OCI-LY1 (cell line): ENCODE results near the gene EXOC6B.

Source experiments
- H2AFZ ChIP-seq: fragments of 200-600 bp; sonication (generic), shearing (Covaris generic); 2 replicates; pipeline ENCODE4 v1.6.0; 2014; ENCODE audit warnings: antibody characterized with exemption, mild to moderate bottlenecking, low read length
- H3F3A ChIP-seq: fragments of 200-600 bp; sonication (generic), shearing (Covaris generic); 2 replicates; pipeline ENCODE4 v1.6.0; 2014; ENCODE audit warnings: mild to moderate bottlenecking, antibody characterized with exemption, low read length, moderate library complexity; ENCODE audit not compliant: insufficient read depth
- H3K27ac ChIP-seq: fragments of 200-600 bp; sonication (generic); 2 replicates; pipeline ENCODE4 v1.5.1; 2014; ENCODE audit warnings: low read length, mixed run types, mild to moderate bottlenecking, low read depth; ENCODE audit not compliant: poor library complexity, severe bottlenecking
- H3K27me3 ChIP-seq: fragments of 200-600 bp; sonication (generic); 2 replicates; pipeline ENCODE4 v1.6.0; 2014; ENCODE audit warnings: antibody characterized with exemption, mild to moderate bottlenecking, low read length, moderate library complexity; ENCODE audit not compliant: insufficient read depth
- H3K36me3 ChIP-seq: fragments of 200-600 bp; sonication (generic); 2 replicates; pipeline ENCODE4 v1.6.1; 2014; ENCODE audit warnings: mild to moderate bottlenecking, antibody characterized with exemption, low read length, moderate library complexity, mixed read lengths; ENCODE audit not compliant: insufficient read depth
- H3K4me1 ChIP-seq: fragments of 200-600 bp; sonication (generic); 2 replicates; pipeline ENCODE4 v1.5.1; 2014; ENCODE audit warnings: mild to moderate bottlenecking, low read length, moderate library complexity; ENCODE audit not compliant: insufficient read depth, severe bottlenecking
- H3K4me2 ChIP-seq: fragments of 200-600 bp; sonication (generic), shearing (Covaris generic); 2 replicates; pipeline ENCODE4 v1.6.1; 2014; ENCODE audit warnings: low read length
- H3K4me3 ChIP-seq: fragments of 200-600 bp; sonication (generic); 2 replicates; pipeline ENCODE4 v1.5.1; 2014; ENCODE audit warnings: low read length, low read depth, mild to moderate bottlenecking, mixed read lengths; ENCODE audit not compliant: poor library complexity, severe bottlenecking
- H3K79me2 ChIP-seq: fragments of 200-600 bp; shearing (Covaris generic); 2 replicates; pipeline ENCODE4 v1.6.1; 2016; ENCODE audit warnings: mixed run types, low read length, mixed read lengths; ENCODE audit not compliant: insufficient read depth
- H3K9ac ChIP-seq: fragments of 200-600 bp; sonication (generic), shearing (Covaris generic); 2 replicates; pipeline ENCODE4 v1.6.1; 2014; ENCODE audit warnings: mild to moderate bottlenecking, low read length, mixed read lengths
- H3K9me2 ChIP-seq: fragments of 200-600 bp; sonication (generic), shearing (Covaris generic); 2 replicates; pipeline ENCODE4 v1.6.1; 2014; ENCODE audit warnings: low read depth, mild to moderate bottlenecking, low read length, mixed read lengths
- H3K9me3 ChIP-seq: fragments of 200-600 bp; shearing (Covaris generic); 2 replicates; pipeline ENCODE4 v1.6.1; 2014; ENCODE audit warnings: low read length, mixed read lengths
- H4K20me1 ChIP-seq: fragments of 200-600 bp; sonication (generic), shearing (Covaris generic); 2 replicates; pipeline ENCODE4 v1.6.0; 2016; ENCODE audit warnings: mild to moderate bottlenecking, low read length; ENCODE audit not compliant: insufficient read depth
- EZH2 ChIP-seq: fragments of 200-600 bp; sonication (generic), shearing (Covaris generic); IDR thresholded peaks from 2 replicates; pipeline ENCODE4 v1.8.0; 2017; ENCODE audit warnings: borderline replicate concordance, mixed run types, mild to moderate bottlenecking, antibody characterized with exemption, low read length, moderate library complexity, mixed read lengths
- TF ChIP-seq, protein P1 (sequence below): fragments of 200-600 bp; sonication (generic), shearing (Covaris generic); IDR thresholded peaks from 2 replicates; pipeline ENCODE4 v1.5.1; 2017; ENCODE audit warnings: mild to moderate bottlenecking, antibody characterized with exemption, low read length, moderate library complexity, mixed read lengths

The EXOC6B gene

DNA sequence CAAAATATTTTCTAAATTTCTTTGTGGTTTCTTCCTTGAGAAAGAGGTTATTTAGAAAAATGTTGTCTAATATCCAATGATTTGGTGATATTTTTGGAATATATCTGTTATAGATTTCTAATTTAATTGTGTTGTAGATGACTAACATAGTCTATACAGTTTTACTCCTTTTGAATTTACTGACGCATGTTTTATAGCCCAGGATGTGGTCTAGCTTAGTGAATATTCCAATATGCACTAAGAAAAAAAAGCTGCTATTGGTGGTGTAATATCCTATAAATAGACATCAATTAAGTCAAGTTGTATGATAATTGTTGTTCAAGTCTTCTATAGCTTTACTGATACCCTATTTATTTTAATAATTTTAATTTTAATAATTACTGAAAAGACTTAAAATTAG, 437.6 kb downstream of the EXOC6B start:
- TF ChIP-seq, protein P1, sequence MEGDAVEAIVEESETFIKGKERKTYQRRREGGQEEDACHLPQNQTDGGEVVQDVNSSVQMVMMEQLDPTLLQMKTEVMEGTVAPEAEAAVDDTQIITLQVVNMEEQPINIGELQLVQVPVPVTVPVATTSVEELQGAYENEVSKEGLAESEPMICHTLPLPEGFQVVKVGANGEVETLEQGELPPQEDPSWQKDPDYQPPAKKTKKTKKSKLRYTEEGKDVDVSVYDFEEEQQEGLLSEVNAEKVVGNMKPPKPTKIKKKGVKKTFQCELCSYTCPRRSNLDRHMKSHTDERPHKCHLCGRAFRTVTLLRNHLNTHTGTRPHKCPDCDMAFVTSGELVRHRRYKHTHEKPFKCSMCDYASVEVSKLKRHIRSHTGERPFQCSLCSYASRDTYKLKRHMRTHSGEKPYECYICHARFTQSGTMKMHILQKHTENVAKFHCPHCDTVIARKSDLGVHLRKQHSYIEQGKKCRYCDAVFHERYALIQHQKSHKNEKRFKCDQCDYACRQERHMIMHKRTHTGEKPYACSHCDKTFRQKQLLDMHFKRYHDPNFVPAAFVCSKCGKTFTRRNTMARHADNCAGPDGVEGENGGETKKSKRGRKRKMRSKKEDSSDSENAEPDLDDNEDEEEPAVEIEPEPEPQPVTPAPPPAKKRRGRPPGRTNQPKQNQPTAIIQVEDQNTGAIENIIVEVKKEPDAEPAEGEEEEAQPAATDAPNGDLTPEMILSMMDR: no peak
- TF ChIP-seq EZH2: no peak
- Histone ChIP-seq H3K4me3 (no peak overlapping the region), H3K27ac (no peak overlapping the region), H2AFZ (no peak overlapping the region), H3K79me2 (no peaks in the 10 kb centered on the region), H3K4me1 (no peaks in the 10 kb centered on the region), H3K9me2 (no peaks in the 10 kb centered on the region), H3F3A (no peaks in the 10 kb centered on the region), H3K9ac (no peak overlapping the region), H3K4me2 (no peak overlapping the region), H4K20me1 (no peaks in the 10 kb centered on the region), H3K27me3 (no peaks in the 10 kb centered on the region), H3K9me3 (peaks cover 4% of the 10 kb centered on the region; the same call in 1 of the 2 replicates), H3K36me3 (no peaks in the 10 kb centered on the region)

DNA sequence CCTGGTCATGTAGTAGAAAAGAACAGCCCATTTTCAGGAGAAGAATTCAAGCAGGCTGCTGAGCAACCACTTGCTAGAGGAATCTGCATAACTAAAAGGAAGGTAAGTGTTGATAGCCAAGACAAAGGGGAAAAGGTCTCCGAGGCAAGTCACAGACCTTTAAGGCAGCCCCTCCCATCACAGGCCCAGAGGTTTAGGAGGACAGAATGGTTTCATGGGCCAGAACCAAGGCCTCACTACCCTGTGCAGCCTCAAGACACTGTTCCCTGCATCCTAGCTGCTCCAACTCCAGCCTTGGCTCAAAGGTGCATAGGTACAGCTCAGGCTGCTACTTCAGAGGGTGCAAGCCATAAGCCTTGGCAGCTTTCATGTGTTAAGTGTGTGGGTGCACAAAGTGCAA, 439.5 kb downstream of the EXOC6B start:
- no peaks in the 10 kb centered on the region for H3K4me1 ChIP-seq
- H3K4me2 ChIP-seq: no peak overlapping the region
- no peaks in the 10 kb centered on the region for H3K27me3 ChIP-seq
- no peaks in the 10 kb centered on the region for H3K36me3 ChIP-seq
- H3K79me2 ChIP-seq: no peaks in the 10 kb centered on the region
- H2AFZ ChIP-seq: no peak overlapping the region
- H3K9me2 ChIP-seq: no peaks in the 10 kb centered on the region
- no peak overlapping the region for H3K9ac ChIP-seq
- H4K20me1 ChIP-seq: no peaks in the 10 kb centered on the region
- no peak overlapping the region for H3K4me3 ChIP-seq
- TF ChIP-seq EZH2: no peak
- TF ChIP-seq, protein P1: no peak
- H3F3A ChIP-seq: no peaks in the 10 kb centered on the region
- H3K27ac ChIP-seq: no peak overlapping the region
- H3K9me3 ChIP-seq: peaks cover 4% of the 10 kb centered on the region; the same call in 1 of the 2 replicates

DNA sequence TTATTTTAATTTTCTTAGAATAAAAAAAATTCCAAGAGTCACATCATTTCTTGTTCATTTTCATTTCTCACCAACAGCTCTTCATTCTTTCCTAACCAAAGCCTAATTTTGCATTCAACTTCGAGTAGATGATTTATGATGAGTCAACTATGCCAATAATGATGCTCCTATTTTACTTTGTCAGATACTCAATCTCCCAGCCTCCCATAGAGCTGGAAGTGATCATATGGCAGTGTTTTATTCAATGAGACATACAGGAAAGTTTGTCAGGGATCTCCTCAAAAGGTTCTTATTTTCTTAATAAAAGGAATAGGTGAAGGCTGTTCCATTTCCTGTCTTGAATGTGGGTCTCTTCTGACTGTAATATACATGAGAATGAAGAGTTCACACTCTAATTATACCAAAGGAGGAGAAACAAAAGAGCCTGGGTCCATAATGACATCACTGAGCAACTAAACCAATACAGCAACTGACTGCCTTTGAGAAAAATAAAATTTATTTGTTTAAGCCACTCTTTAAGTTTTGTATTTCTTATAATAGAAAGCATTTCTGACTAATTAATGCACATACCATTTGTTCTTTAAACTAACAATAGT, 447.0 kb downstream of the EXOC6B start:
- no peaks in the 10 kb centered on the region for H3K27me3 ChIP-seq
- H3K4me3 ChIP-seq: no peak overlapping the region
- no peaks in the 10 kb centered on the region for H4K20me1 ChIP-seq
- no peak overlapping the region for H2AFZ ChIP-seq
- H3K4me1 ChIP-seq: no peaks in the 10 kb centered on the region
- H3K9me3 ChIP-seq: no peaks in the 10 kb centered on the region
- no peaks in the 10 kb centered on the region for H3K79me2 ChIP-seq
- no peaks in the 10 kb centered on the region for H3F3A ChIP-seq
- H3K36me3 ChIP-seq: no peaks in the 10 kb centered on the region
- no peaks in the 10 kb centered on the region for H3K9me2 ChIP-seq
- no peak for TF ChIP-seq EZH2
- TF ChIP-seq, protein P1: no peak
- H3K27ac ChIP-seq: no peak overlapping the region
- no peak overlapping the region for H3K9ac ChIP-seq
- no peak overlapping the region for H3K4me2 ChIP-seq
